ENCODE data around the gene MED16.

DNA sequence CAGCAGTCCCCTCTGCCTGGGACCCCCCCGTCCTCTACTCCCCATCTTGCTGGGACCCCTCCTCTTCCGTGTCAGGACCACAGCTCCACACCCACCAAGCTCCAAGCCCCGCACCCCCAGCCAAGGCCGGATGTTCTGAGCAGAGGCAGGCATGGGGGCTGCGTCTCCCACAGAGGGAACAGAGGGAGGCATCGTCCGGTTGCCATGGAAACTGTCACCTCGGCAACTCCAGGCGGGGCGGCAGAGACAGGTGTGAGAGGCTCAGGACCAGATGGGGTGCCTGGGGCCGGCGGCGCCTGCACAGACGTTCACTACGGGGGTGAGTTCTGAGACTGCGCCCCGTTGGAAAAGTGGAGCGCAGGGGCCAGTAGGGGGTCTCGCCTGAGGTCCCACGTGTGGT lies 5.7 kb upstream of the MED16 start:
- TF ChIP-seq, protein P1, sequence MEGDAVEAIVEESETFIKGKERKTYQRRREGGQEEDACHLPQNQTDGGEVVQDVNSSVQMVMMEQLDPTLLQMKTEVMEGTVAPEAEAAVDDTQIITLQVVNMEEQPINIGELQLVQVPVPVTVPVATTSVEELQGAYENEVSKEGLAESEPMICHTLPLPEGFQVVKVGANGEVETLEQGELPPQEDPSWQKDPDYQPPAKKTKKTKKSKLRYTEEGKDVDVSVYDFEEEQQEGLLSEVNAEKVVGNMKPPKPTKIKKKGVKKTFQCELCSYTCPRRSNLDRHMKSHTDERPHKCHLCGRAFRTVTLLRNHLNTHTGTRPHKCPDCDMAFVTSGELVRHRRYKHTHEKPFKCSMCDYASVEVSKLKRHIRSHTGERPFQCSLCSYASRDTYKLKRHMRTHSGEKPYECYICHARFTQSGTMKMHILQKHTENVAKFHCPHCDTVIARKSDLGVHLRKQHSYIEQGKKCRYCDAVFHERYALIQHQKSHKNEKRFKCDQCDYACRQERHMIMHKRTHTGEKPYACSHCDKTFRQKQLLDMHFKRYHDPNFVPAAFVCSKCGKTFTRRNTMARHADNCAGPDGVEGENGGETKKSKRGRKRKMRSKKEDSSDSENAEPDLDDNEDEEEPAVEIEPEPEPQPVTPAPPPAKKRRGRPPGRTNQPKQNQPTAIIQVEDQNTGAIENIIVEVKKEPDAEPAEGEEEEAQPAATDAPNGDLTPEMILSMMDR (IDR thresholded peaks at IDR 0.05; ENCODE audit: low read length), result no peak
- no peak for TF ChIP-seq EZH2 (IDR thresholded peaks at IDR 0.05; ENCODE audit: borderline replicate concordance, low read length)
